Right renal pelvis (tissue), 4 donors: ENCODE data around the gene PRDM15. TPM values are rescaled to one million over a fixed set of nuclear protein-coding genes. Genes with fewer than 3 reads are reported as not detected.
"Not testable (repeated sequence)": the region's sequence is repeated elsewhere in the genome, so short reads cannot be mapped to it uniquely, and the experiment has no call there.

ENCODE experiments used
- DNase-seq, 4 donors: peaks; one replicate each; pipeline ENCODE4 v3.0.0-alpha.2; 2013; ENCODE audit warnings: low read depth in 4 of 4, low spot score in 3 of 4, missing footprints in 1 of 4
- polyA plus RNA-seq, 4 donors: library from polyadenylated mRNA; unstranded; fragments of 120-200 nt; gene quantifications; one replicate each; pipeline ENCODE4 v1.2.1, GENCODE V29; 2013; ENCODE audit not compliant: insufficient read length in 4 of 4

The PRDM15 gene
- polyA plus RNA-seq, 4 donors: 5.6 to 6.4 (median 6.2) TPM

DNA sequence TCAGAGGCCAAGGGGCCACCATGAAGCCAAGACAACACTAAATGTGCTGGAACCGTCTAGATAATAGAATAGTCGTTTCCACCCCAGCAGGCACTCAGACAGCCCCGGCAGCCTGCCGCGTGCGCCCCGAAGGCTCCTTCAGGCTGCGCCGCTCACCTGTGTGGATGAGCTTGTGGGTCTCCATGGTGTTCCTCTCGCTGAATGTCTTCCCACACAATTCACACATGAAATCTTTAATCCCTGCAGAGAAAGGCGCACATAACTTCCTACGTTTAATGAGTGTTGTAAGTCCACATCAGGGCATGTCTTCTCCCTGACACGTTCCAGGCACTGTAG, 68.6 kb downstream of the PRDM15 start:
- DNase-seq: no peak

DNA sequence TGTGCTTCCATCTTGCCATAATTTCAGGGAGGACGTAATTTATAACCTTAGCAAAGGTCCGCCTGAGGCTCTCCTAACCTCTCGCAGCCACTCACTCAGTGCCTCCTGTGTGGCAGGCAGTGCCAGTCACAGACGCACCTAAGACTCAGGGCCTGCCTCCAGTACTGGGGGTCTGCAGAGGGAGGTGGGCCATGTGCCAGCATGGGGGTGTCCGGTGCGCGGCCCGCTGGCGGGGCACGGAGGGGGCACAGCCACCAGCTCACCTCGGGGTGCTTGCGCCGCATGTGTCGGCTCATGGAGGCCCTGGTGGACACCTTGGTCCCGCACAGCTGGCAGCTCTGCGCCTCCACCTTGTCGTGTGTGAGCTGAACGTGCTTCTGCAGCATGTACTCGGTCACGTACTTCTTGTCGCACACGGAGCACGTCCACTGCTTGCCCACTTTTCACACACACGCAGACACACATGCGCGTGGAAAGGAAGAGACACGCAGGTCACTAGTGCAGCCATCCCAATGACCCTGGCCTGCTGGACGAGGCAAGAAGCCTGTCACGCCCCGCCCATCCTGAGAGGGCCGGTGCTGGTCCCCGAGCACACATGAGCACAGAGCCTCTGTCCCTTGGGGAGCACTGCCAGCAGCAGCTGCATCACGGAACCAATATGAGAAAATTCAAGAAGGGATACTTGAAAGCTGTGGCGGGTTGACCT, 69.1 kb downstream of the PRDM15 start:
- DNase-seq: no peak

DNA sequence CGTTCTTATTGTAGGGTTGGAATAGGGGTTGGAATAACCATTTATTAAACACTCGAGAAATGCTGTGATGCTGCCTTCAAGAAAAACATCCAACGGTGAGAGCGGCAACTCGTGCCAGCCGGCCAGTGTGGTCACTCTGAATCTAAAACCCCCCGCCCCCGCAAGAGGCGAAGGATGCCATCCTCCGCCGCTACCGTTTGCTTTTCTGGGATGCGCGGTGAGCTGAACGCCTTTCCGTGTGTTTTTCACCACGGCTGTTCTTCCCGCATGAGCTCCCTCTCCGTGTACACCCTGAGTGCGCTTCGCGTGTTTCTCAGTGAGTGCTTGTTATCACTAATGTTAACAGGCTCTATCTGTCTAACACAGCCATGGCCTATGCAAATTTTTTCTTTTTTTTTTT, 70.3 kb downstream of the PRDM15 start:
- DNase-seq: no peak

GRCh38 chr21:41808094-41808493, 71.0 kb downstream of the PRDM15 start:
- no peak for DNase-seq

GRCh38 chr21:41806773-41807172, 72.4 kb downstream of the PRDM15 start:
- no peak for DNase-seq

DNA sequence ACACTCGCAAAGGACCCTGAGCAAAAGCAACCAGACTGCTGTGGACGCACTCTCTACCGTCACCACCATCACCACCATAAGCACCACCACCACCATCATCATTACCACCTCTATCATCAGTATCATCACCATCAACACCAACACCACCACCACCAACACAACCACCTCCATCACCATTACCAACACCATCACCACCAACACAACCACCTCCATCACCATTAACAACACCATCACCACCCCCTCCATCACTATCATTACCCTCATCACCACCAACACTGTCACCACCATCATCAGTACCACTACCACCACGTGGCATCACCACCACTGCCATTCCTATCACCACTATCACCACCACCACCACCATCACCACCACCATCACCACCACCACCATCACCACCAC, 73.5 kb downstream of the PRDM15 start:
- no peak for DNase-seq

GRCh38 chr21:41805038-41805437, 74.1 kb downstream of the PRDM15 start:
- no peak for DNase-seq

- no peak for DNase-seq
Measured at GRCh38 chr21:41804381-41804780, 74.8 kb downstream of the PRDM15 start.

GRCh38 chr21:41803316-41803715, 75.8 kb downstream of the PRDM15 start:
- DNase-seq: no peak

DNA sequence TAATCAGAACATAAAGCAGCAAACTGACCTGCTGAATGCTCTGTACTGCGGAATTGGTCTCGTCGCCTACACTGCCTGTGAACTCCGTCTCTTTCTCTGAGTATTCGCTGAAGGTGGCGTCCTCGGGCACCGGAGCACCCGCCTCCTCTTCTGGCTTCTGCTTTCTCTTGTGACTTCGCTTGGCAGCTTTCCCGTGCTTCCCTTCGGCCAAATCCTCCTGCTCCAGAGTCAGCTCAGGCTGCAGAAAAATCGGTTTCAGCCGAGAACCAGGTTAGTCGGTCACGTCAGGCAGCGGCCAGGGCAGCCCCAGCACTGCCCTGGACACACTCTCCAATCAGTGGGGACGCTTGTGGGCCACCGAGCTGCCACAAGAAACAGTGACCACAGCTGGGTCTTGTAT, 76.5 kb downstream of the PRDM15 start:
- no peak for DNase-seq

GRCh38 chr21:41802198-41802584, 77.0 kb downstream of the PRDM15 start:
- DNase-seq: no peak

- DNase-seq: no peak
Measured at GRCh38 chr21:41801321-41802197, 77.6 kb downstream of the PRDM15 start.

GRCh38 chr21:41800425-41801320, 78.5 kb downstream of the PRDM15 start:
- no peak for DNase-seq

GRCh38 chr21:41799763-41800162, 79.4 kb downstream of the PRDM15 start:
- DNase-seq: no peak

- DNase-seq: no peak
Measured at GRCh38 chr21:41798326-41798725, 80.8 kb downstream of the PRDM15 start.

- no peak for DNase-seq
Measured at GRCh38 chr21:41796476-41797080, 82.6 kb downstream of the PRDM15 start.

DNA sequence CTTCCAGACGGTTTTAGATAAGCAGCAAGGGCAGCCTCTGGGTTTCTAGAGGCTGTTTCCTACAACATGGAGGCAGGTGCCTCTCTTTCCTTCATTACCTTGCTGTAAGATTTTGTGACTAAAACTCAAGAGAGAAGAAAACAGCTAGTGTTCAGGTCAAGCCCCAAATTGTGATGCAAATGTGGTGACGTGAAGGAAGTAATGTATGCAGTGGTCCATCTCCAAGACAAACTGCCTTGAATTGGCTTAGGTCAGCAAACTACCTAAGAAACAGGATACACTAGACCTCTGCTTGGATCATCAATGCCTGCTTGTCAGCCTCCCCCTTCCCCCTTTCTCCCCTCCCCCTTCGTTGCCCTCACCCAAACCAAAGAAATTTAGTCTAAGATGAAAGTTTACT, 83.4 kb downstream of the PRDM15 start:
- DNase-seq: no peak

DNA sequence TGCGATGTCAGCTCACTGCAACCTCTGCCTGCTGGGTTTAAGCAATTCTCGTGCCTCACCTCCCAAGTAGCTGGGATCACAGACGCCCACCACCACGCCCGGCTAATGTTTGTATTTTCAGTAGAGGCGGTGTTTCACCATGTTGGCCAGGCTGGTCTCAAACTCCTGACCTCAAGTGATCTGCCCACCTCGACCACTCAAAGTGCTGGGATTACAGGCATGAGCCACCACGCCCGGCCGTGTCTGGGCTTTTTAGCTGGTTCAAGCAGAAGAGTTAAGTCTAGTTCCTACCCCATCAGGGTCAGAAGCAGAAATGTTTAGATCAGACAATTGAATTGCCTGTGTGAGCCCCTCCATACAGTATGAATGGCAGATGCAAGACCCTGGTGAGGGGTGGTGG, 84.5 kb downstream of the PRDM15 start:
- no peak for DNase-seq

GRCh38 chr21:41792711-41793110, 86.4 kb downstream of the PRDM15 start:
- no peak for DNase-seq

- no peak for DNase-seq
Measured at GRCh38 chr21:41786509-41786987, 92.6 kb downstream of the PRDM15 start.

DNA sequence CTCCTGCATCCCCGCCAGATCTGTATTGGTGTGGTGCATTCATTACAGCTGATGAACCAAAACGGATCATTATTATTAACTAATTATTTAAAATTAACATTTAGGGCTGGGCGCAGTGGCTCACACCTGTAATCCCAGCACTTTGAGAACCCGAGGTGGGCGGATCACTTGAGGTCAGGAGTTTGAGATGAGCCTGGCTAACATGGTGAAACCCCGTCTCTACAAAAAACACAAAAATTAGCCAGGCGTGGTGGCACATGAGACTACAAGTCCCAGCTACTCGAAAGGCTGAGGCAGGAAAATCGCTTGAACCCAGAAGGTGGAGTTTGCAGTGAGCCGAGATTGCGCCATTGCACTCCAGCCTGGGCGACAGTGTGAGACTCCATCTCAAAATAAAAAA, 93.9 kb downstream of the PRDM15 start:
- DNase-seq: not testable (repeated sequence)
